ENCODE results near the gene ZBTB7C. TPM values are rescaled to one million over a fixed set of nuclear protein-coding genes. Genes with fewer than 3 reads are reported as not detected.
A peak's percentile ranks its signal among the peaks of the same experiment; 100 is the strongest.

Gene ZBTB7C
- total RNA-seq, 1 donor from 2014 or later, result 0.11 TPM

GRCh38 chr18:48238206-48238605 lies 171.0 kb downstream of the ZBTB7C start:
- DNase-seq (ENCODE audit: extremely low spot score, unreplicated experiment), result no peak

GRCh38 chr18:48236822-48237221 lies 172.4 kb downstream of the ZBTB7C start:
- no peak overlapping the region for H3K27ac Mint-ChIP-seq (ENCODE audit: unreplicated experiment)
- no peak for DNase-seq (ENCODE audit: extremely low spot score, unreplicated experiment)
- peaks cover 11% of the 10 kb centered on the region for H3K4me1 Mint-ChIP-seq (ENCODE audit: unreplicated experiment)
- TF ChIP-seq CTCF (IDR thresholded peaks at IDR 0.05), result no peak
- H3K36me3 Mint-ChIP-seq (ENCODE audit: unreplicated experiment), result no peaks in the 10 kb centered on the region
- no peak overlapping the region for H3K4me3 Mint-ChIP-seq (ENCODE audit: unreplicated experiment)
- peaks cover 15% of the 10 kb centered on the region for H3K9me3 Mint-ChIP-seq (ENCODE audit: unreplicated experiment)
- peaks cover 68% of the 10 kb centered on the region for H3K27me3 Mint-ChIP-seq (ENCODE audit: unreplicated experiment)

More at GRCh38 chr18:48238206-48238605, 171.0 kb downstream of the ZBTB7C start:
- Mint-ChIP-seq H3K4me1 (ENCODE audit: unreplicated experiment) (peaks cover 11% of the 10 kb centered on the region), H3K9me3 (ENCODE audit: unreplicated experiment) (peaks cover 15% of the 10 kb centered on the region), H3K4me3 (ENCODE audit: unreplicated experiment) (no peak overlapping the region), H3K27me3 (ENCODE audit: unreplicated experiment) (peaks cover 70% of the 10 kb centered on the region), H3K36me3 (ENCODE audit: unreplicated experiment) (no peaks in the 10 kb centered on the region), H3K27ac (ENCODE audit: unreplicated experiment) (no peak overlapping the region)
- TF ChIP-seq CTCF (IDR thresholded peaks at IDR 0.05), result no peak

- H3K36me3 Mint-ChIP-seq (ENCODE audit: unreplicated experiment), result no peaks in the 10 kb centered on the region
- peaks cover 5% of the 10 kb centered on the region for H3K4me1 Mint-ChIP-seq (ENCODE audit: unreplicated experiment)
- no peak for DNase-seq (ENCODE audit: extremely low spot score, unreplicated experiment)
- no peak overlapping the region for H3K27ac Mint-ChIP-seq (ENCODE audit: unreplicated experiment)
- peaks cover 53% of the 10 kb centered on the region for H3K27me3 Mint-ChIP-seq (ENCODE audit: unreplicated experiment)
- TF ChIP-seq CTCF (IDR thresholded peaks at IDR 0.05), result peak; percentile 59
- no peaks in the 10 kb centered on the region for H3K9me3 Mint-ChIP-seq (ENCODE audit: unreplicated experiment)
- H3K4me3 Mint-ChIP-seq (ENCODE audit: unreplicated experiment), result no peak overlapping the region
These were observed 178.6 kb downstream of the ZBTB7C start for GRCh38 chr18:48230467-48231113.

- no peak overlapping the region for H3K27ac Mint-ChIP-seq (ENCODE audit: unreplicated experiment)
- TF ChIP-seq CTCF (IDR thresholded peaks at IDR 0.05), result no peak
- no peak overlapping the region for H3K4me3 Mint-ChIP-seq (ENCODE audit: unreplicated experiment)
- peaks cover 5% of the 10 kb centered on the region for H3K4me1 Mint-ChIP-seq (ENCODE audit: unreplicated experiment)
- DNase-seq (ENCODE audit: extremely low spot score, unreplicated experiment), result no peak
- H3K9me3 Mint-ChIP-seq (ENCODE audit: unreplicated experiment), result no peaks in the 10 kb centered on the region
- H3K27me3 Mint-ChIP-seq (ENCODE audit: unreplicated experiment), result peaks cover 56% of the 10 kb centered on the region
- no peaks in the 10 kb centered on the region for H3K36me3 Mint-ChIP-seq (ENCODE audit: unreplicated experiment)
These were observed 179.6 kb downstream of the ZBTB7C start for GRCh38 chr18:48229552-48229981.

- no peak for TF ChIP-seq CTCF (IDR thresholded peaks at IDR 0.05)
- H3K9me3 Mint-ChIP-seq (ENCODE audit: unreplicated experiment), result no peaks in the 10 kb centered on the region
- peaks cover 56% of the 10 kb centered on the region for H3K27me3 Mint-ChIP-seq (ENCODE audit: unreplicated experiment)
- H3K27ac Mint-ChIP-seq (ENCODE audit: unreplicated experiment), result no peak overlapping the region
- H3K4me3 Mint-ChIP-seq (ENCODE audit: unreplicated experiment), result no peak overlapping the region
- no peak for DNase-seq (ENCODE audit: extremely low spot score, unreplicated experiment)
- H3K4me1 Mint-ChIP-seq (ENCODE audit: unreplicated experiment), result peaks cover 5% of the 10 kb centered on the region
- H3K36me3 Mint-ChIP-seq (ENCODE audit: unreplicated experiment), result no peaks in the 10 kb centered on the region
These were observed 180.3 kb downstream of the ZBTB7C start for GRCh38 chr18:48228841-48229240.

Measured in osteocyte (in vitro differentiated cells).